Thoracic aorta (tissue), 2 donors: ENCODE measurements around the gene PISD. TPM values are rescaled to one million over a fixed set of nuclear protein-coding genes. Genes with fewer than 3 reads are reported as not detected.
"Not testable (repeated sequence)": the region's sequence is repeated elsewhere in the genome, so short reads cannot be mapped to it uniquely, and the experiment has no call there.

Experiments
- ATAC-seq: fragments of 150-250 bp; one replicate; pipeline ENCODE4 v1.8.0; 2017; ENCODE audit warnings: low read depth; ENCODE audit not compliant: insufficient number of reproducible peaks, low FRiP score
- DNase-seq: peaks from one replicate; pipeline ENCODE4 v3.0.0-alpha.2; 2020; ENCODE audit warnings: low spot score
- H3K27ac ChIP-seq, 2 donors: fragments of 200-600 bp; sonication (generic); 1 replicate in 1 of 2; 2 replicates in 1 of 2; pipeline ENCODE4 v1.5.1; 2016; ENCODE audit warnings: mild to moderate bottlenecking in 2 of 2, moderate library complexity in 2 of 2
- H3K27me3 ChIP-seq: fragments of 200-600 bp; sonication (generic); replicated peaks from 2 replicates; pipeline ENCODE4 v1.6.0; 2016; ENCODE audit warnings: mild to moderate bottlenecking; ENCODE audit not compliant: insufficient read depth
- H3K36me3 ChIP-seq: fragments of 200-600 bp; sonication (generic); one replicate; pipeline ENCODE4 v1.5.1; 2016
- H3K4me1 ChIP-seq, 2 donors: fragments of 200-600 bp; sonication (generic); 1 replicate in 1 of 2; 2 replicates in 1 of 2; pipeline versions ENCODE4 v1.5.1 to v1.6.0; 2016; ENCODE audit warnings: low read depth in 2 of 2, mild to moderate bottlenecking in 1 of 2; ENCODE audit not compliant: control insufficient read depth in 1 of 2
- H3K4me3 ChIP-seq: fragments of 200-600 bp; sonication (generic); 2 replicates; pipeline ENCODE4 v1.5.1; 2016; ENCODE audit warnings: mild to moderate bottlenecking
- H3K9me3 ChIP-seq: fragments of 200-600 bp; sonication (generic); 2 replicates; pipeline ENCODE4 v1.5.1; 2016
- CTCF ChIP-seq: fragments of 200-600 bp; sonication (generic); IDR thresholded peaks from one replicate; pipeline ENCODE4 v1.5.1; 2019; ENCODE audit warnings: antibody characterized with exemption
- total RNA-seq, 2 donors: library from RNA; depleted of rRNA; stranded (reverse); fragments of >200 nt; gene quantifications; one replicate each; pipeline versions ENCODE4 v1.1.0 to v1.2.3, GENCODE V29; 2016

PISD gene
- total RNA-seq, 2 donors from 2014 or later, result 41.4 to 54.9 TPM

- ATAC-seq (no peak), DNase-seq (no peak)
- peaks cover 0 to 8% of the 10 kb centered on the region in 2 donors for H3K4me1 ChIP-seq
- H3K27me3 ChIP-seq, result no peaks in the 10 kb centered on the region
- no peaks in the 10 kb centered on the region for H3K9me3 ChIP-seq
- no peak overlapping the region for H3K4me3 ChIP-seq
- H3K27ac ChIP-seq, result peak overlapping the region; percentile 64 to 74
- no peak for TF ChIP-seq CTCF
- peaks cover 10% of the 10 kb centered on the region for H3K36me3 ChIP-seq
Measured at GRCh38 chr22:31603574-31603973, 58.4 kb downstream of the PISD start.

GRCh38 chr22:31603081-31603525 lies 58.9 kb downstream of the PISD start:
- Histone ChIP-seq H3K4me1 (peaks cover 0 to 8% of the 10 kb centered on the region in 2 donors), H3K27me3 (no peaks in the 10 kb centered on the region), H3K27ac (peak overlapping the region; percentile 64 to 74), H3K4me3 (no peak overlapping the region), H3K36me3 (peaks cover 10% of the 10 kb centered on the region), H3K9me3 (no peaks in the 10 kb centered on the region)
- ATAC-seq, result no peak
- DNase-seq, result no peak
- TF ChIP-seq CTCF, result no peak

GRCh38 chr22:31602259-31602952 lies 59.6 kb downstream of the PISD start:
- ATAC-seq (peak; percentile 72), DNase-seq (no peak)

GRCh38 chr22:31595271-31595670 lies 66.7 kb downstream of the PISD start:
- H3K27me3 ChIP-seq, result no peaks in the 10 kb centered on the region

More at GRCh38 chr22:31602259-31602952, 59.6 kb downstream of the PISD start:
- Histone ChIP-seq H3K9me3 (no peaks in the 10 kb centered on the region), H3K27ac (peak overlapping the region; percentile 64 to 74), H3K36me3 (peaks cover 10% of the 10 kb centered on the region), H3K4me1 (peaks cover 0 to 8% of the 10 kb centered on the region in 2 donors), H3K4me3 (no peak overlapping the region), H3K27me3 (no peaks in the 10 kb centered on the region)
- TF ChIP-seq CTCF, result no peak

GRCh38 chr22:31590161-31590560 lies 71.9 kb downstream of the PISD start:
- not testable (repeated sequence) for H3K9me3 ChIP-seq, H3K27ac ChIP-seq, H3K27me3 ChIP-seq, H3K4me3 ChIP-seq, DNase-seq, ATAC-seq
- Histone ChIP-seq H3K36me3 (peaks cover 10% of the 10 kb centered on the region), H3K4me1 (peaks cover 0 to 12% of the 10 kb centered on the region in 2 donors)

More at GRCh38 chr22:31595271-31595670, 66.7 kb downstream of the PISD start:
- Histone ChIP-seq H3K36me3 (no peaks in the 10 kb centered on the region), H3K4me1 (no peaks in the 10 kb centered on the region), H3K9me3 (no peaks in the 10 kb centered on the region), H3K27ac (no peak overlapping the region), H3K4me3 (no peak overlapping the region)
- TF ChIP-seq CTCF, result no peak
- ATAC-seq, result no peak
- DNase-seq, result no peak
